Esophagus squamous epithelium (tissue), 5 donors: Measurements from ENCODE around the gene ZNF106. TPM values are rescaled to one million over a fixed set of nuclear protein-coding genes. Genes with fewer than 3 reads are reported as not detected.

Experiments used
- DNase-seq: peaks from one replicate; lab custom pipeline; 2025; lab: John Stamatoyannopoulos, UW
- H3K27ac ChIP-seq, 4 donors: fragments of 200-600 bp; sonication (generic); one replicate each; pipeline ENCODE4 v1.5.1; 2016 to 2019; ENCODE audit warnings: mild to moderate bottlenecking in 1 of 4
- H3K27me3 ChIP-seq, 4 donors: fragments of 200-600 bp; sonication (generic); 1 replicate in 3 of 4; 2 replicates in 1 of 4; pipeline versions ENCODE4 v1.5.1 to v1.6.0; 2017 to 2021; ENCODE audit warnings: antibody characterized with exemption in 1 of 4
- H3K36me3 ChIP-seq, 3 donors: fragments of 200-600 bp; sonication (generic); one replicate each; pipeline ENCODE4 v1.5.1; 2016 to 2019
- H3K4me1 ChIP-seq, 3 donors: fragments of 200-600 bp; sonication (generic); one replicate each; pipeline ENCODE4 v1.5.1; 2017 to 2019
- H3K4me3 ChIP-seq, 4 donors: fragments of 200-600 bp; sonication (generic); 1 replicate in 3 of 4; 2 replicates in 1 of 4; pipeline ENCODE4 v1.5.1; 2016 to 2019; ENCODE audit warnings: mild to moderate bottlenecking in 2 of 4, moderate library complexity in 1 of 4
- H3K9me3 ChIP-seq, 3 donors: fragments of 200-600 bp; sonication (generic); one replicate each; pipeline ENCODE4 v1.5.1; 2016 to 2019
- POLR2A ChIP-seq, 4 donors: fragments of 450-650 bp; IDR thresholded peaks; one replicate each; pipeline ENCODE4 v1.6.1; 2017; ENCODE audit warnings: antibody characterized with exemption in 4 of 4, mild to moderate bottlenecking in 4 of 4, moderate library complexity in 3 of 4
- WGBS, 2 donors: methylation state at CpG; one replicate each; pipeline ENCODE4 v1.1.5; 2018; 5-methylcytosine and 5-hydroxymethylcytosine counted together
- intact Hi-C: fragments of 100-400 bp; cut with DNase I; formaldehyde crosslinking; loops from one replicate; pipeline ENCODE4 v1.15.0; 2022
- total RNA-seq, 4 donors: library from RNA; depleted of rRNA; stranded (reverse); fragments of >200 nt; gene quantifications; one replicate each; pipeline ENCODE4 v1.1.0, GENCODE V29; 2016
- TF ChIP-seq, protein P1 (sequence below), 6 experiments: fragments of 450-650 bp in 4 of 6; fragments of 200-600 bp in 2 of 6; sonication (generic) in 2 of 6; IDR thresholded peaks; one replicate each; pipeline ENCODE4 v1.5.1; 2016 to 2019; ENCODE audit warnings: antibody characterized with exemption in 6 of 6, mild to moderate bottlenecking in 4 of 6, moderate library complexity in 4 of 6
- donor health status: DM: yes; HTN: yes; CAD: no.

Gene ZNF106
- total RNA-seq, 4 donors from 2014 or later: 16.0 to 65.0 (median 33.8) TPM

DNA sequence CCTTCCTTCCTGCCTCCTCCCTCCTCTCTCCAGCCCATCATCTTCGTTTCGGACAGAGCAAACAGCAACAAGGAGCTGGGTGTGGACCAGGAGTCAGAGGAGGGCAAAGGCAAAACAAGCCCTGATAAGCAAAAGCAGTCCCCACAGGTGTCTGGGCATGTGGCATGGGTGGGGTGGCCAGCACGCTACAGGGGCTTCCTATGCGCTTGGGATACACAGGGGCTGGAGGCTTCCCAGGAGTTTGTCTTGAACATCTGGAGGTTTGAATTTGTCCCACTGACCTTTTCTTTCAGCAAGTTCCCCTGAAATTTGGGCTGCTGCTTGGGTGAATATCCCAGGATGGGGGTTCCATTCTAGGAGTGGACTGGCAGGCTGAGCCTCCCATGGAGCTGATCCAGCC, 82.8 kb downstream of the ZNF106 start:
- no peak for TF ChIP-seq POLR2A (IDR thresholded peaks at IDR 0.05)
- TF ChIP-seq, protein P1, sequence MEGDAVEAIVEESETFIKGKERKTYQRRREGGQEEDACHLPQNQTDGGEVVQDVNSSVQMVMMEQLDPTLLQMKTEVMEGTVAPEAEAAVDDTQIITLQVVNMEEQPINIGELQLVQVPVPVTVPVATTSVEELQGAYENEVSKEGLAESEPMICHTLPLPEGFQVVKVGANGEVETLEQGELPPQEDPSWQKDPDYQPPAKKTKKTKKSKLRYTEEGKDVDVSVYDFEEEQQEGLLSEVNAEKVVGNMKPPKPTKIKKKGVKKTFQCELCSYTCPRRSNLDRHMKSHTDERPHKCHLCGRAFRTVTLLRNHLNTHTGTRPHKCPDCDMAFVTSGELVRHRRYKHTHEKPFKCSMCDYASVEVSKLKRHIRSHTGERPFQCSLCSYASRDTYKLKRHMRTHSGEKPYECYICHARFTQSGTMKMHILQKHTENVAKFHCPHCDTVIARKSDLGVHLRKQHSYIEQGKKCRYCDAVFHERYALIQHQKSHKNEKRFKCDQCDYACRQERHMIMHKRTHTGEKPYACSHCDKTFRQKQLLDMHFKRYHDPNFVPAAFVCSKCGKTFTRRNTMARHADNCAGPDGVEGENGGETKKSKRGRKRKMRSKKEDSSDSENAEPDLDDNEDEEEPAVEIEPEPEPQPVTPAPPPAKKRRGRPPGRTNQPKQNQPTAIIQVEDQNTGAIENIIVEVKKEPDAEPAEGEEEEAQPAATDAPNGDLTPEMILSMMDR (IDR thresholded peaks at IDR 0.05): no peak
- peaks cover 0 to 12% (median 9%) of the 10 kb centered on the region in 3 donors for H3K4me1 ChIP-seq
- peaks cover 10 to 53% (median 12%) of the 10 kb centered on the region in 3 donors for H3K36me3 ChIP-seq
- intact Hi-C loops: no loop called here
- 61 to 74% methylated on average over 3 to 4 of the region's 4 CpGs for WGBS, 2 donors
- H3K27me3 ChIP-seq: no peaks in the 10 kb centered on the region
- no peak overlapping the region for H3K27ac ChIP-seq
- no peaks in the 10 kb centered on the region for H3K9me3 ChIP-seq
- no peak for DNase-seq
- no peak overlapping the region for H3K4me3 ChIP-seq

DNA sequence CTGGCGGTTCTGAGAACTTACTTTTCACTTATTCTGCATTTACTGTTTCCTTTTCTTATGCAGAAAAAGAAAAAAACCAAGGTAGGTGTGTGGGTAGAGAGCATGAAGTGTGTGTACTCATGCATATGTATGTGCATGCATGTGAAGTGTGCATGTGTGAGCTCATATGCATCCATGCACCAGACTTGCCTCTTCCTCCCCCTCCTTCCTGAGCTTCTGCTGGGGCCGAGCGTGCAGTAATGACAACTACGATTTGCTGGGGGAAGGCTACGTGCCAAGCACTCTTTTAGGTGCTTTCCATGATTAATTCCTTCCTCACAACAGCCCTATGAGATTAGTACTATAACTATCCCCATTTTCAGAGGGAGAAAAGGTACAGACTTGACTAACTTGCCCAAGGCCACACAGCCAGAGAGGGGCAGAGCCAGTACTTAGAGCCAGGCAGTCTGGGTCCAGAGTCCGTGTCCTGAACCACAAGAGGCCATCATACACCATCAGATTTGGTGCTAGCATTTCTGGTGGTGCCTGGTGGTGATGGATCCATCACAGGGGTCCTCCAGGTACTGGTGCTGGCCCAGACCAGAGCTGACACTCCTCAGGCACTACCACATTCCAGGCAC, 85.0 kb downstream of the ZNF106 start:
- WGBS, 2 donors: 30 to 39% methylated on average over 6 of the region's 6 CpGs
- no peak for TF ChIP-seq POLR2A (IDR thresholded peaks at IDR 0.05)
- TF ChIP-seq, protein P1 (IDR thresholded peaks at IDR 0.05): no peak
- H3K4me1 ChIP-seq: peaks cover 0 to 12% (median 9%) of the 10 kb centered on the region in 3 donors
- H3K27ac ChIP-seq: no peak overlapping the region
- H3K36me3 ChIP-seq: peaks cover 0 to 53% (median 2%) of the 10 kb centered on the region in 3 donors
- no peak for DNase-seq
- no peaks in the 10 kb centered on the region for H3K27me3 ChIP-seq
- intact Hi-C loops: no loop called here
- H3K4me3 ChIP-seq: no peak overlapping the region
- no peaks in the 10 kb centered on the region for H3K9me3 ChIP-seq

DNA sequence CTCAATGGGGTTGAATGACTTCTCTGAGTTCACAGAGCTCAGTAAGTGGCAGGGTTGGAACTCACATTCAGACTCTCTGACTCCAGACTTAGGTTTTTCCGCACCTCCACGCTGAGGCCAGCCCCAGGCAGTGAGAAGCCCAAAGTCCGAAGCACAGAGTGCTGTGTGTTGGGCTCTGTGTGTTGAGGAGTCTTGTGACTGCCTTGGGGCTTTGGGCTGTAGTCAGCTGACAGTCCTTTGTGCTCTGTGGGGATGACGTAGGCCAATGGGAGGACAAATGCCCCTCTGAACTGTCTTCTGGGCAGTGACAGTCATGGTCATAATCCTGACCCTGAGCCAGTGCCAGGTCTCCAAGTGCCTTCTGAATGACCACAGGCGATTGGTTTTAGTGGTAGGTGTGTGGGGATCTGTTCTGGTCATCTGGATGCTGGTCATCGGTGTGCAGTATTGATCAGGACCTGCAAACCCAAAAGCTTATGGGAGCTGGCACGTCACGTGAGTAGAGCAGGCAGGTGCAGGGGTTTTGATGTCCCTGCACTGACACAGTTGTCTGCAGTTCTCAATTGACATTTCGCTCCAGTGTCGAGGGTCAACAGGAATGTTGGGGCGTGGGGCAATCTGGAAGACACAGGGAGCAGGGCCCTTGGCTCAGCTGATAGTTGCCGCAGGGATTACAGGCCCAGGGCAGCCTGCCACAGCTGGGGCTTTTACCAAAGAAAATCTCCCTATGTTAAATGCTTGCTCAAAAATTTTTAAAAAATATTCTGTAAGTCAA, 86.3 kb downstream of the ZNF106 start:
- whole genome bisulfite sequencing, 2 donors: 82 to 89% methylated on average over 4 to 10 of the region's 12 CpGs
- no peak for DNase-seq
- Histone ChIP-seq H3K9me3 (no peaks in the 10 kb centered on the region), H3K4me1 (peaks cover 0 to 12% (median 9%) of the 10 kb centered on the region in 3 donors), H3K4me3 (no peak overlapping the region), H3K36me3 (peaks cover 0 to 48% (median 0%) of the 10 kb centered on the region in 3 donors), H3K27me3 (no peaks in the 10 kb centered on the region), H3K27ac (no peak overlapping the region)
- TF ChIP-seq, protein P1 (IDR thresholded peaks at IDR 0.05): no peak
- no peak for TF ChIP-seq POLR2A (IDR thresholded peaks at IDR 0.05)
- intact Hi-C loops: no loop called here

DNA sequence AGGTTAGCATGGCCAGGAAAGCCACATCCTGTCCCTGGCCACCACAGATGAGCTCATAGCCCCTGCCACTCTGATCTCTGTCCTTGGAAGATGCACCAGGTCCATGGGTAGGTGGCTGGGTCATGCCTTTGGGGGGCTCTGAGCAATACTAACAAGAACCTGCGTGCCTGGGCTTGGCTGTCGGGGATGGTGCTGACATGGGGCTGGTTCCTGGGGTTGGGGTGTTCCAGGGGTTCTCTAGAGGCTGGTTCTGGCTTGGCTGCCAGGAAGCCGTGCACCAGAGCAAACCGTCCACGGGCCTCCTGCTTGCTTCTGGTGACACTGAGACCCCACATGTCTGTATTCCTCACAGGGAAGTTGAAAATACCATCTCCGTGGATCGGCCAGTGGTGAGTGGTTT, 87.6 kb downstream of the ZNF106 start:
- peaks cover 0 to 52% (median 0%) of the 10 kb centered on the region in 3 donors for H3K36me3 ChIP-seq
- no peaks in the 10 kb centered on the region for H3K27me3 ChIP-seq
- DNase-seq: no peak
- intact Hi-C loops: no loop called here
- H3K9me3 ChIP-seq: no peaks in the 10 kb centered on the region
- no peak for TF ChIP-seq POLR2A (IDR thresholded peaks at IDR 0.05)
- TF ChIP-seq, protein P1 (IDR thresholded peaks at IDR 0.05): no peak
- H3K27ac ChIP-seq: no peak overlapping the region
- peaks cover 0 to 12% (median 9%) of the 10 kb centered on the region in 3 donors for H3K4me1 ChIP-seq
- 48 to 100% methylated on average over 2 to 4 of the region's 7 CpGs for WGBS, 2 donors
- no peak overlapping the region for H3K4me3 ChIP-seq
